A549 (cell line): ENCODE results near the gene PEX26. TPM values are rescaled to one million over a fixed set of nuclear protein-coding genes. Genes with fewer than 3 reads are reported as not detected.
A peak's percentile ranks its signal among the peaks of the same experiment; 100 is the strongest.
"Not testable (repeated sequence)": the region's sequence is repeated elsewhere in the genome, so short reads cannot be mapped to it uniquely, and the experiment has no call there.

ENCODE experiments used
- ATAC-seq, 2 experiments: fragments of 200-7000 bp in 1 of 2; fragments of >200 bp in 1 of 2; cut with Nextera tagmentation in 1 of 2; cut with Tn5 transposase in 1 of 2; 3 replicates each; pipeline versions ENCODE4 v1.8.0 to v1.9.1; 2018 to 2020; ENCODE audit warnings: mild to moderate bottlenecking in 1 of 2, moderate library complexity in 1 of 2
- CTCF ChIA-PET: fragments of 300-600 bp; sonication (Branson Sonifier 250); formaldehyde crosslinking; extraction: SDS; loops from one replicate; lab custom pipeline; 2021; ENCODE audit warnings: antibody characterized with exemption, inconsistent platforms; lab: Yijun Ruan, JAX
- POLR2A ChIA-PET: fragments of 350-600 bp; formaldehyde crosslinking; extraction: SDS; loops from one replicate; lab custom pipeline; 2021; ENCODE audit warnings: antibody characterized with exemption, inconsistent platforms; lab: Yijun Ruan, JAX
- DNase-seq, 2 experiments: peaks; one replicate each; pipeline versions ENCODE4 v3.0.0 to v3.0.0-alpha.2; 2011 to 2016; ENCODE audit warnings: low read depth in 1 of 2, low spot score in 1 of 2
- FAIRE-seq: peaks from 2 replicates; lab custom pipeline; 2011; peaks lifted over from hg19 to GRCh38; lab: Jason Lieb, UNC
- H3K27ac ChIP-seq, 2 experiments: fragments of >200 bp; sonication (Bioruptor Twin); formaldehyde crosslinking; 3 replicates each; pipeline ENCODE4 v1.5.1; 2016 to 2017
- H3K4me1 ChIP-seq: fragments of >200 bp; sonication (Bioruptor Twin); formaldehyde crosslinking; 3 replicates; pipeline ENCODE4 v1.6.1; 2016
- H3K4me2 ChIP-seq: fragments of >200 bp; sonication (Bioruptor Twin); formaldehyde crosslinking; 3 replicates; pipeline ENCODE4 v1.6.1; 2016
- H3K4me3 ChIP-seq: fragments of >200 bp; sonication (Bioruptor Twin); formaldehyde crosslinking; 3 replicates; pipeline ENCODE4 v1.5.1; 2016
- H3K9me3 ChIP-seq: fragments of >200 bp; sonication (Bioruptor Twin); formaldehyde crosslinking; 3 replicates; pipeline ENCODE4 v1.6.1; 2016
- CEBPB ChIP-seq, 2 experiments: fragments of >200 bp in 1 of 2; sonication (Bioruptor Twin) in 1 of 2; formaldehyde crosslinking in 1 of 2; IDR thresholded peaks; 2 replicates each; pipeline ENCODE4 v1.6.1; 2012 to 2016
- CHD4 ChIP-seq: fragments of 200-600 bp; sonication (generic); IDR thresholded peaks from 2 replicates; pipeline ENCODE4 v1.6.1; 2016; ENCODE audit warnings: antibody characterized with exemption, mild to moderate bottlenecking, borderline replicate concordance
- E2F6 ChIP-seq: IDR thresholded peaks from 2 replicates; pipeline ENCODE4 v1.6.1; 2012; ENCODE audit warnings: low read depth, borderline replicate concordance
- HOXA7 ChIP-seq: fragments of 250-450 bp; sonication (Bioruptor Pico); IDR thresholded peaks from 2 replicates; pipeline ENCODE4 v1.5.0; 2020; ENCODE audit warnings: mild to moderate bottlenecking, moderate library complexity
- JUN ChIP-seq, 2 experiments: fragments of >200 bp; sonication (Bioruptor Twin); formaldehyde crosslinking; IDR thresholded peaks; 2 replicates in 1 of 2; 3 replicates in 1 of 2; pipeline ENCODE4 v1.6.1; 2016 to 2017
- NPAS2 ChIP-seq: fragments of 250-450 bp; sonication (Bioruptor Pico); IDR thresholded peaks from 2 replicates; pipeline ENCODE4 v1.8.0; 2022; ENCODE audit warnings: mild to moderate bottlenecking, moderate library complexity, borderline replicate concordance
- RAD21 ChIP-seq, 2 experiments: fragments of >200 bp in 1 of 2; sonication (Bioruptor Twin) in 1 of 2; formaldehyde crosslinking in 1 of 2; IDR thresholded peaks in 1 of 2; conservative IDR thresholded peaks in 1 of 2; 2 replicates in 1 of 2; 3 replicates in 1 of 2; pipeline ENCODE4 v1.6.1; 2012 to 2018; ENCODE audit warnings: inconsistent platforms in 1 of 2
- REST ChIP-seq: fragments of 200-600 bp; sonication (generic); IDR thresholded peaks from 2 replicates; pipeline ENCODE4 v1.6.1; 2016; ENCODE audit warnings: antibody characterized with exemption, mild to moderate bottlenecking, moderate library complexity
- RNF2 ChIP-seq: fragments of 200-600 bp; sonication (generic); IDR thresholded peaks from 2 replicates; pipeline ENCODE4 v1.6.1; 2016; ENCODE audit warnings: low read depth, mild to moderate bottlenecking, antibody characterized with exemption, moderate library complexity, borderline replicate concordance
- TFCP2L1 ChIP-seq: fragments of 250-450 bp; sonication (Bioruptor Pico); IDR thresholded peaks from 2 replicates; pipeline ENCODE4 v1.5.0; 2021; ENCODE audit warnings: mild to moderate bottlenecking
- ZC3H11A ChIP-seq: fragments of 450-650 bp; IDR thresholded peaks from 2 replicates; pipeline ENCODE4 v1.6.1; 2014; ENCODE audit warnings: antibody characterized with exemption, mild to moderate bottlenecking
- WGBS: methylation state at CpG from one replicate; pipeline ENCODE4 v1.1.6; 2017; ENCODE audit errors: missing lambda C conversion rate; 5-methylcytosine and 5-hydroxymethylcytosine counted together
- polyA plus RNA-seq, 4 experiments: library from polyadenylated mRNA; depleted of rRNA in 3 of 4; stranded (reverse); fragments of >200 nt; fragmentation: RNase III in 1 of 4; extraction: RNeasy Plus Mini Kit Qiagen cat#74134 plus additional on column Dnase treatment in 1 of 4; gene quantifications; 2 replicates in 3 of 4; 3 replicates in 1 of 4; pipeline ENCODE4 v1.2.3, GENCODE V29; 2011 to 2017

PEX26 gene
- polyA plus RNA-seq, 2 of the 4 experiments (the other 2 are of a cell fraction), result 11.8 to 12.4 TPM

- TF ChIP-seq REST (no peak), RNF2 (no peak)
These were observed 43.7 kb upstream of the PEX26 start (continued) for GRCh38 chr22:18034076-18034475.

GRCh38 chr22:18035751-18036150, 42.0 kb upstream of the PEX26 start:
- DNase-seq (peak; percentile 51 to 79), ATAC-seq (peak; percentile 55 to 58; a peak in 5 of 6 replicates), FAIRE-seq (no peak)
- H3K4me2 ChIP-seq, result peak overlapping the region; percentile 75
- H3K27ac ChIP-seq, result peak overlapping the region; percentile 80 to 91
- no peak overlapping the region; the same call in 2 of the 3 replicates for H3K4me3 ChIP-seq
- peaks cover 62% of the 10 kb centered on the region for H3K4me1 ChIP-seq
- ChIA-PET POLR2A (no interaction called here), CTCF (interaction anchor here (0.6 to 1.6 kb wide), 5 partner anchors 9 to 40 kb away, joined by 3 to 5 read pairs (median 3); partner anchors contain the start of gene MICAL3)
- WGBS, result 25% methylated on average over 9 of the region's 9 CpGs
- no peak for TF ChIP-seq ZC3H11A
- no peak for TF ChIP-seq HOXA7 (CRISPR knock-in tag)
- TF ChIP-seq E2F6, result no peak
- TF ChIP-seq CEBPB (IDR thresholded peaks at IDR 0.05), result peak; percentile 62 to 82; a peak in 3 of 4 replicates
- no peak for TF ChIP-seq NPAS2 (CRISPR knock-in tag)
- no peak for TF ChIP-seq RAD21 (conservative IDR thresholded peaks at IDR 0.05 in 1 of 2, IDR thresholded peaks at IDR 0.05 in 1 of 2)
- TF ChIP-seq CHD4, result no peak
- TF ChIP-seq JUN (IDR thresholded peaks at IDR 0.05), result 0 out of 5 replicates have a peak, but pooled peaks of 1 of the 2 experiments have one; percentile 15
- H3K9me3 ChIP-seq, result no peaks in the 10 kb centered on the region

- ATAC-seq, H3K4me3 ChIP-seq, DNase-seq, H3K27ac ChIP-seq, FAIRE-seq, POLR2A ChIA-PET, H3K4me2 ChIP-seq, H3K9me3 ChIP-seq, CTCF ChIA-PET: not testable (repeated sequence)
- WGBS, result 86% methylated on average over 6 of the region's 6 CpGs
- H3K4me1 ChIP-seq, result peaks cover 22% of the 10 kb centered on the region
These were observed 36.9 kb upstream of the PEX26 start for GRCh38 chr22:18040898-18041297.

GRCh38 chr22:18042685-18043084, 35.1 kb upstream of the PEX26 start:
- Histone ChIP-seq H3K4me1 (peaks cover 11% of the 10 kb centered on the region; the same call in 2 of the 3 replicates), H3K27ac (peak overlapping the region; percentile 43 to 64; a peak in 4 of 6 replicates), H3K4me3 (no peak overlapping the region), H3K9me3 (no peaks in the 10 kb centered on the region), H3K4me2 (no peak overlapping the region)
- 41% methylated on average over 6 of the region's 6 CpGs for WGBS
- TF ChIP-seq CEBPB (IDR thresholded peaks at IDR 0.05), result peak in 1 of 2 experiments; percentile 40; a peak in 1 of 4 replicates
- no peak for TF ChIP-seq TFCP2L1
- FAIRE-seq, result no peak
- DNase-seq, result no peak
- no peak for ATAC-seq
- ChIA-PET CTCF (interaction anchor here (3.3 kb wide), 1 partner anchor 33 kb away, joined by 20 read pairs; no protein-coding TSS in a partner anchor), POLR2A (no interaction called here)
